Ecto neural progenitor cell (in vitro differentiated cells): Measurements from ENCODE around the gene HSD11B2.

Experiments
- DNase-seq: peaks from one replicate; pipeline ENCODE4 v3.0.0-alpha.2; 2018; ENCODE audit warnings: low spot score

The HSD11B2 gene

GRCh38 chr16:67435758-67436164 lies 4.8 kb downstream of the HSD11B2 start:
- DNase-seq = no peak

GRCh38 chr16:67436640-67437193 lies 5.8 kb downstream of the HSD11B2 start:
- DNase-seq = no peak

- DNase-seq = no peak
These were observed 6.6 kb downstream of the HSD11B2 start for GRCh38 chr16:67437513-67437912.

- DNase-seq = no peak
These were observed 7.3 kb downstream of the HSD11B2 start for GRCh38 chr16:67438098-67438791.

- no peak for DNase-seq
These were observed 8.0 kb downstream of the HSD11B2 start for GRCh38 chr16:67438824-67439393.

- no peak for DNase-seq
These were observed 10.4 kb downstream of the HSD11B2 start for GRCh38 chr16:67441271-67441753.

- DNase-seq = no peak
These were observed 11.0 kb downstream of the HSD11B2 start for GRCh38 chr16:67441907-67442306.

- no peak for DNase-seq
These were observed 11.8 kb downstream of the HSD11B2 start for GRCh38 chr16:67442581-67443255.

GRCh38 chr16:67443265-67443664 lies 12.3 kb downstream of the HSD11B2 start:
- DNase-seq = no peak

- DNase-seq = no peak
These were observed 13.6 kb downstream of the HSD11B2 start for GRCh38 chr16:67444259-67445125.

- DNase-seq = no peak
These were observed 14.2 kb downstream of the HSD11B2 start for GRCh38 chr16:67445126-67445426.

- no peak for DNase-seq
These were observed 14.6 kb downstream of the HSD11B2 start for GRCh38 chr16:67445441-67445912.

- no peak for DNase-seq
These were observed 15.3 kb downstream of the HSD11B2 start for GRCh38 chr16:67445913-67446907.

- DNase-seq = no peak
These were observed 16.1 kb downstream of the HSD11B2 start for GRCh38 chr16:67446968-67447507.

GRCh38 chr16:67447508-67448076 lies 16.7 kb downstream of the HSD11B2 start:
- DNase-seq = no peak

GRCh38 chr16:67448580-67448979 lies 17.7 kb downstream of the HSD11B2 start:
- no peak for DNase-seq

- DNase-seq = no peak
These were observed 18.4 kb downstream of the HSD11B2 start for GRCh38 chr16:67449336-67449735.

- no peak for DNase-seq
These were observed 18.8 kb downstream of the HSD11B2 start for GRCh38 chr16:67449739-67450138.

GRCh38 chr16:67451061-67451703 lies 20.3 kb downstream of the HSD11B2 start:
- no peak for DNase-seq
